ENCODE results near the gene DLGAP1. TPM values are rescaled to one million over a fixed set of nuclear protein-coding genes. Genes with fewer than 3 reads are reported as not detected.

The DLGAP1 gene
- total and polyA plus RNA-seq, 10 of the 15 experiments (the other 5 are each of a cell fraction or from before 2014, with no cell fraction given): 0.23 to 27.6 (median 1.9) TPM

- TF ChIP-seq ZNF384 (IDR thresholded peaks at IDR 0.05; ENCODE audit: borderline replicate concordance, low read depth, low read length) (peak; percentile 49; the same call in 1 of the 2 replicates), E2F4 (IDR thresholded peaks at IDR 0.05; ENCODE audit: low read depth, low read length) (no peak), NFXL1 (IDR thresholded peaks at IDR 0.05; ENCODE audit: borderline replicate concordance) (no peak), MTA2 (IDR thresholded peaks at IDR 0.05; ENCODE audit: low read depth) (0 out of 2 replicates have a peak, but pooled peaks have one; percentile 12), CHD2 (IDR thresholded peaks at IDR 0.05; ENCODE audit: borderline replicate concordance, low read depth, low read length) (no peak), TCF7 (IDR thresholded peaks at IDR 0.05; ENCODE audit: borderline replicate concordance) (no peak), HDAC2 (IDR thresholded peaks at IDR 0.05) (no peak), RUNX3 (IDR thresholded peaks at IDR 0.05; ENCODE audit: low read length) (peak; percentile 50; the same call in 1 of the 2 replicates), CEBPZ (IDR thresholded peaks at IDR 0.05; ENCODE audit: low read depth, low read length) (no peak), PAX5 (IDR thresholded peaks at IDR 0.05; ENCODE audit: borderline replicate concordance, low read depth, low read length) (no peak), STAT3 (IDR thresholded peaks at IDR 0.05; ENCODE audit: low read depth, low read length) (no peak), BCLAF1 (IDR thresholded peaks at IDR 0.05) (no peak), LARP7 (IDR thresholded peaks at IDR 0.05) (no peak), SPI1 (IDR thresholded peaks at IDR 0.05; ENCODE audit: borderline replicate concordance, insufficient read depth, low read depth, low read length) (no peak), ZBTB33 (IDR thresholded peaks at IDR 0.05) (no peak), NBN (IDR thresholded peaks at IDR 0.05) (no peak), RCOR1 (conservative IDR thresholded peaks at IDR 0.05; ENCODE audit: low read depth, low read length) (no peak)
Observed at GRCh38 chr18:3759099-3759498, 696.0 kb downstream of the DLGAP1 start (continued).
